ENCODE results near the gene NALF2.

Gene NALF2

DNA sequence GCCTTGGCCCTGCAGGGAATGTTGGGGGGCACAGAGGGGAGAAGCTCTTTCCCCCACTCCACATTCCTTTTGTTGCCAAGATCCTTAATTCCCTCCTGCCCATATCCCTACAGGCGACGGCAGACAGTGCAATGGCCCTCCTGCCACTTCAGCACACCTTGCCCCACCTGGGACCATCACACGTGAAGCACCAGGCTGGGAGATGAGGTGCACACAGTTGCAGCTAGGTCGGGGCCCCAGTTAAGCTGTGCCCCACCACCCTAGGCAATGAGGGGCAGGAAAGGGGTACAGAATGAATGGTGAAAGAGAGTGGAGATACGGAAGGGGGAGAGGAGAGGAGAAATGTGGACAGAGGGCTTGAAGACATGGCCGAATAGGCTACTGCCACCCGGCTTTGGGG lies 26.2 kb downstream of the NALF2 start:
- TF ChIP-seq, protein P1, sequence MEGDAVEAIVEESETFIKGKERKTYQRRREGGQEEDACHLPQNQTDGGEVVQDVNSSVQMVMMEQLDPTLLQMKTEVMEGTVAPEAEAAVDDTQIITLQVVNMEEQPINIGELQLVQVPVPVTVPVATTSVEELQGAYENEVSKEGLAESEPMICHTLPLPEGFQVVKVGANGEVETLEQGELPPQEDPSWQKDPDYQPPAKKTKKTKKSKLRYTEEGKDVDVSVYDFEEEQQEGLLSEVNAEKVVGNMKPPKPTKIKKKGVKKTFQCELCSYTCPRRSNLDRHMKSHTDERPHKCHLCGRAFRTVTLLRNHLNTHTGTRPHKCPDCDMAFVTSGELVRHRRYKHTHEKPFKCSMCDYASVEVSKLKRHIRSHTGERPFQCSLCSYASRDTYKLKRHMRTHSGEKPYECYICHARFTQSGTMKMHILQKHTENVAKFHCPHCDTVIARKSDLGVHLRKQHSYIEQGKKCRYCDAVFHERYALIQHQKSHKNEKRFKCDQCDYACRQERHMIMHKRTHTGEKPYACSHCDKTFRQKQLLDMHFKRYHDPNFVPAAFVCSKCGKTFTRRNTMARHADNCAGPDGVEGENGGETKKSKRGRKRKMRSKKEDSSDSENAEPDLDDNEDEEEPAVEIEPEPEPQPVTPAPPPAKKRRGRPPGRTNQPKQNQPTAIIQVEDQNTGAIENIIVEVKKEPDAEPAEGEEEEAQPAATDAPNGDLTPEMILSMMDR (IDR thresholded peaks at IDR 0.05; ENCODE audit: insufficient read depth, low read depth, low read length, missing control alignments): no peak
- no peak for DNase-seq (ENCODE audit: low read depth)

DNA sequence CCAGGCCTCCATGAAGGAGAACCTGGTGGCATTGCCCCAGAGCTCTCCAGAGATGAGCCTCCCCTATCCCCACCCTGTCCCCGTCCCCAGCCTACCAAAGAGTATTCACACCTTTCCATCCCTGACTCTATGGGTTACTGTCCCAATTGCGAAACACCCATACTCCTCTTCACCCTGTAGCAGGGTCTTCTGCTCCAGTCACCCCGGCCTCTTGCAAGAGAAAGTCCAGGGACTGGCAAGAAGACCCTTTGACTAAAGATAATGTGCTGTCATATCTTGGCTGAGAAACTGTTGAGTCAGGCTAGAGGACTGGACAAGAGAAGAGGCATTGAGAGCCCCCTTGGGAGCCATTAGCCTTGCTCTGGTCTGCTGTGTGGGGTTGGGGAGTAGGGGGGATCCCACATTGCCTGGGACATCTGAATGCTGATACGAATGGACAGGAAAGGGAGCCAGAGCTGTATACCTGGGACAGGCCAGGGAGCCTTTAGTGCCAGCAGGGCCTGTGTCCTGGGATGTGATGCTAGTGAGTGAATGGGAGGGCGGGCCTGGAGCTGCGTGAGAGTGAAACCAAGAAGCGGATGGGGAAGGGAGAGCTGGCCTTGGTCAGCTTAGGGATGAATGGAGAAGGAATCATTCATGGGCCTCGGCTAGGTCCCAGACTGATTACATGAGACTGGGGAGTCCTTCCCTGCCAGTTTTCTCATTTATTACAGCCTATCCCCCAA lies 27.1 kb downstream of the NALF2 start:
- DNase-seq (ENCODE audit: low read depth): no peak
- TF ChIP-seq, protein P1 (IDR thresholded peaks at IDR 0.05; ENCODE audit: insufficient read depth, low read depth, low read length, missing control alignments): no peak
- no peak overlapping the region for H3K4me3 ChIP-seq (ENCODE audit: low read length)

More for the DNA sequence above, 26.2 kb downstream of the NALF2 start:
- H3K4me3 ChIP-seq (ENCODE audit: low read length): no peak overlapping the region

DNA sequence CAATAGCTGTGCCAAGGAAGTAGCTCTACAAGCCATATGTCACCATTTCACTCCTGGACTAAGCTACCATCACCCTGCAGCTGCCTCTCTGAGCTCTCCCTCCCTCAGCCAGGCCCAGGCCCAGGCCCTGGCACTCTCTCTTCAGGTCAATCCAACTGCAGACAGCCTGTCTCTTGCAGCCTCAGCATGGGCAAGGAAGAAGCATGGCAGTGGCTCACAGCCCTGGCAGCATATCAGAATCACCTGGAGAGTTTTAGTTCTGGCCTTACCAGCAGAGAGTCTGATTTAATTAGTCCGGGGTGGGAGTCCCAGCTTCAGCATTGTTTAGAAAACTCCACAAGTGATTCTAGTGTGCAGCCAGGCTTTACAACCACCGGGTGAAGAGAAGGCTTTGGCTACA lies 31.5 kb downstream of the NALF2 start:
- no peak overlapping the region for H3K4me3 ChIP-seq (ENCODE audit: low read length)
- TF ChIP-seq, protein P1 (IDR thresholded peaks at IDR 0.05; ENCODE audit: insufficient read depth, low read depth, low read length, missing control alignments): no peak
- DNase-seq (ENCODE audit: low read depth): no peak

DNA sequence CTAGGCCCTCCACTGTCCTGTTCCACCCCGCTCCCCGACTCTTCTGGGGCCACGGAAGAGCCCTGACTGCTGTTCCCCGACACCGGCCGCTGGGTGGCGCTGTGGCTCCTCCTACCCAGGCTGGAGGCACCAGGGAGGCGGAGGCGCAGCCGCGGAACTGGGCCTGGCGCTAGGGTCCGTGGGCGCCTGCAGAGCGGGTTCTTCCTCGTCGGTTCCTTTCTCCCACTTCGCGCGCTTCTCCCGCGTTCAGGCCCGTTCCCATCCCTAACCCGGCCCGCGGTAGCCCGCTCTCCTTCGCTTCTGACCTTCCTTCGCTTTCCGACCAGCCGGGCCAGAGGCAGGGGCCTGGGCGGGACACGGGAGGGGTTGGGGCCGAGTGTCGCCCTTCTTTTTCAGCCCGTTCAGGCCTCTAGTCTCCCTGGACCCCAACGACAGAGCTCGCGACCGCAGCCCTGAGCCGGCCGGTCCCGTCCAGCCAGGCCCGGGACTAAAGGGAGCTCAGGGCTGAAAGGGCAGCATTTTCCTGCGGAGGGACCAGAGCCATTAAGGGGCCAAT lies 34.3 kb downstream of the NALF2 start:
- H3K4me3 ChIP-seq (ENCODE audit: low read length): peak overlapping the region; percentile 36

DNA sequence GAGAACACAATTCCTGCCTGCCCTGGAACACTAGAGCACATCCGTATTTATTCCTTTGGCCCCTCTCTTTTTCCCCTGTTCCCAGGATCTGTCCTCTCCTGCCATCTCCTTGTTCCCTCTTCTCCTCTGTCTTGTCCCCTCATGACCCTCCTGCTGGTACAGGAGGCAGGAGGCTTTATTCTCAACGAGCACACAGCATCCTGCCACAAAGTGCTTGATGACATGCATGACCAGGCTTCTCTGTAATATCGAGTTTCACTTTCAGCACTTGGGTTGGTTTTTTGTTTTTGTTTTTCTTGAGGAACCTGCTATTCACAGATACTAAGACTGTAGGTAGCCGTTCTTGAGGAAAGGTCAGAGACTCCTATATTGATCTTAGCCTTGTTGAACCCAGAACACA lies 35.3 kb downstream of the NALF2 start:
- TF ChIP-seq, protein P1 (IDR thresholded peaks at IDR 0.05; ENCODE audit: insufficient read depth, low read depth, low read length, missing control alignments): no peak
- DNase-seq (ENCODE audit: low read depth): no peak
- no peak overlapping the region for H3K4me3 ChIP-seq (ENCODE audit: low read length)

More for the DNA sequence above, 34.3 kb downstream of the NALF2 start:
- TF ChIP-seq, protein P1 (IDR thresholded peaks at IDR 0.05; ENCODE audit: insufficient read depth, low read depth, low read length, missing control alignments): peak; percentile 61
- peak; percentile 62 for DNase-seq (ENCODE audit: low read depth)

DNA sequence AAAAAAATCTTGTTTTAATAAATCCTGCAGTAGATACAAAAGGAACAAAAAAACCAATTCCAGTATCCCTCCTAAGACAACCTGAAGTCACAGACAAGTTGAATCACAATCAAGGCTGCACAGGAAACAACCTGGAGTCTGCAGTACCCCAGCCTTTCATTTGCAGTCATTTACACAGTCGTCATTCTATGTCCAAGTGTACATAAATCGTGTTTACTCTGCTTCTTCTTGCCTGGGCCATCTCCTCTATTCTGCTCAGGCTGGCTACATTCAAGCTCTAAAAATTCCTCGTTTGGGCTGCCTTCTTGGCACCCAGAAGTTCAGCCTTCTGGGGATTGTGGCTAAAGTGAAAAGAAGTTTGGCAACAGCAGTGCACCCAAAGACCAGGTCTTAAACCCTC lies 37.8 kb downstream of the NALF2 start:
- DNase-seq (ENCODE audit: low read depth): no peak
- H3K4me3 ChIP-seq (ENCODE audit: low read length): no peak overlapping the region
- TF ChIP-seq, protein P1 (IDR thresholded peaks at IDR 0.05; ENCODE audit: insufficient read depth, low read depth, low read length, missing control alignments): no peak

DNA sequence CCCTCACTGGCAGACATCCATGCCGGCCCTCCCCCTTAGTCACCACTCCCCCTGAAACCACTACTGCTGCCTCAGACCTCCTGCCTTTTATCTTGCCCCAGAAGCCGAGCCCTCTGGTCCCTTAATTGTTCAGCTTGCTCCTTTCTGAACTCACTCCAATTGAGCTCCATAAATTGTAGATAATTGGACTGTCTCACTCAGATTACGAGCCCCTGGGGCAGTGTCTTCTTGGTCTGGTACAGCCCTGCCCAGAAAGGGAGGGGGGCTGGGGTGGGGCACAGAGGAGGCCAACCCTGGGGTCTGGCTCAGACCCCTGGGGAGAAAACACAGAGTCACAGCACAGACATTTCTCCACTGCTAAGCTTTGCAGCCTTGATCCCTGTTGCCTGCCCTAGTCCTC lies 39.4 kb downstream of the NALF2 start:
- no peak for DNase-seq (ENCODE audit: low read depth)
- TF ChIP-seq, protein P1 (IDR thresholded peaks at IDR 0.05; ENCODE audit: insufficient read depth, low read depth, low read length, missing control alignments): no peak
- no peak overlapping the region for H3K4me3 ChIP-seq (ENCODE audit: low read length)
